Iris pigment epithelial cell (primary cell): Measurements from ENCODE around the gene ITGA2B.
A peak's percentile ranks its signal among the peaks of the same experiment; 100 is the strongest.
"Not testable (repeated sequence)": the region's sequence is repeated elsewhere in the genome, so short reads cannot be mapped to it uniquely, and the experiment has no call there.

Experiments used
- DNase-seq: peaks from one replicate; pipeline ENCODE4 v3.0.0-alpha.2; 2011; ENCODE audit warnings: low read depth

The ITGA2B gene

DNA sequence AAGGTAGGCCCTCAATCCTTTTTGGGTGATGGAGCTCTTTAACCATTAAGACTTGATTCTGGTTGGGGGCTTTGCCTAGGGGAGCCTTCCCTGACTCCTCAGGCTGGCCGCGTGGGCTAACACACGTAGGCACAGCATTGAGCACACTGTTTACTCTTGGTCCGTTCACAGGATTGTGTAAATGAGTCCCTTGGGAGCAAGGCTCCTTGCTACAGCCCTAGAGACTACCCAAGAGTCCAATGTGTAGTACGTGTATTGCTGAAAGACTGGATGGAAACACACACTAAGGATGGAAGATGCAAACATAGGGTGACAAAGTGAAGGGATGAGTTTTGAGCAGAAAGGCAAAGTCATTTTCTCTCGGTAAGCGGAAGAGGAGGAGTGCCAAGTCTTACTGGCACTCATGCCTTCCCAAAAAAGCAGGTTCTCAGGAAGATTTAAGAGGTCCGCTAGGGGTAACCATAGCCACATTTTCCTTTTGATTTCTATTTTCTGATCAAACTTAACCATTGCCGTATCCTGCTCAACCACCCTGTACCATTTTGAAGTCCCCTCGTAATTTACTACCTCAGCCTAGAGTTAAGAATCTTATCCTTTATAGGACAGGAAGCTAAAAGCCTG is 911 bp upstream of the ITGA2B start:
- DNase-seq = no peak

DNA sequence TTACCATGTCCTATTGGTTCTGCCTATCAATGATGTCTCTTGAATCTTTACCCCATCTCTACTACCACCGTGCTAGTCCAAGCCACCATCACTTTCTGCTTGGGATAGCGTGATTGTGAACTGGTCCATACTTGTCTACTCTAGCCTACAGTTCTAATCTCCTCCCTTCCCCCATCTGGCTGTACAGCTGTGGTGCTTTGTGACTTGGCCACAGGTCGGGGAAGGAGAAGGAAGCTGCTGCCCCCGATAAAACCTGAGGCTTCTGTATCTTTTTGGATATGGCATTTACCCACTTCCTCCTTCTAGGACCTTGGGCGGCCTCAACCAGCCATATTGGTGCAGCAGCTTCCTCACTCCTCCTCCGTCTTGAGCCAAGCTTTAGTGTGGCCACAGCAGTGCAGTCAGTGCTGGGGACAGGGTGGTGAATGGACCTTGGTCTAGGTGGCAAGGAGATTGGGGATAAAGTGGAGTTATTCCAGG is 314 bp upstream of the ITGA2B start:
- no peak for DNase-seq

DNA sequence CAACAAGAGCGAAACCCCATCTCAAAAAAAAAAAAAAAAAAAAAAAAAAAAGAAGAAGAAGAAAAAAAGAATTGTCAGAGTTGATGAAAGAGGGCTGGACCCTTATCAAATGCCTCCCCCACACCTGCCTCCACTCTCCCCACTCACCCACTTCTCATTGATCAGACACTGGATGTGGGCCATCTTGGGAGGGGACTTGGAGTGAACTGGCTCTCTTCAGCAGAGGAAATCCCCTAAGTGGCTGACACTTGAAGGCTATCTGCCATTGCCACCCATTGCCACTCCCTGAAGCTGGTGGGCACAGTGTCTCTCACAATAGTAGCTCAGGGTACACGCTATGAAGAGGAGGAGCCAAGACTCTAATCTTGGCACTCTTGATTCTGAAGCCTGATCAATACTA is 1.6 kb downstream of the ITGA2B start:
- no peak for DNase-seq

DNA sequence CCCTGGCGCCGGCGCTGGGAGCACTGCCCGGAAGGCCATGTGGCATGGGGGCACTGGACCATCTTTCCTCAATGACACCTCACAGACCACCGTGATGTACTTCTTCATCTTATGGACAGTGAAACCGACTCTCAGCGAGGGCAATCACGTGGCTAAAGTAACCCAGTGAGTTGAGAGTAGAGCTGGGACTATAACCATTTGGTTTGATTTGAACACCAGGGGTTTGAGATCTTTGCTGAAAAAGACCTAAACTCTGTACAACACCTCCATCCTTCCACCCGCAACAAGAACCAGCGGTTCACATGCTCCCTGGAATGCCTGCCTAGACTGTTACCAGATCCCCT is 3.3 kb downstream of the ITGA2B start:
- DNase-seq = no peak

DNA sequence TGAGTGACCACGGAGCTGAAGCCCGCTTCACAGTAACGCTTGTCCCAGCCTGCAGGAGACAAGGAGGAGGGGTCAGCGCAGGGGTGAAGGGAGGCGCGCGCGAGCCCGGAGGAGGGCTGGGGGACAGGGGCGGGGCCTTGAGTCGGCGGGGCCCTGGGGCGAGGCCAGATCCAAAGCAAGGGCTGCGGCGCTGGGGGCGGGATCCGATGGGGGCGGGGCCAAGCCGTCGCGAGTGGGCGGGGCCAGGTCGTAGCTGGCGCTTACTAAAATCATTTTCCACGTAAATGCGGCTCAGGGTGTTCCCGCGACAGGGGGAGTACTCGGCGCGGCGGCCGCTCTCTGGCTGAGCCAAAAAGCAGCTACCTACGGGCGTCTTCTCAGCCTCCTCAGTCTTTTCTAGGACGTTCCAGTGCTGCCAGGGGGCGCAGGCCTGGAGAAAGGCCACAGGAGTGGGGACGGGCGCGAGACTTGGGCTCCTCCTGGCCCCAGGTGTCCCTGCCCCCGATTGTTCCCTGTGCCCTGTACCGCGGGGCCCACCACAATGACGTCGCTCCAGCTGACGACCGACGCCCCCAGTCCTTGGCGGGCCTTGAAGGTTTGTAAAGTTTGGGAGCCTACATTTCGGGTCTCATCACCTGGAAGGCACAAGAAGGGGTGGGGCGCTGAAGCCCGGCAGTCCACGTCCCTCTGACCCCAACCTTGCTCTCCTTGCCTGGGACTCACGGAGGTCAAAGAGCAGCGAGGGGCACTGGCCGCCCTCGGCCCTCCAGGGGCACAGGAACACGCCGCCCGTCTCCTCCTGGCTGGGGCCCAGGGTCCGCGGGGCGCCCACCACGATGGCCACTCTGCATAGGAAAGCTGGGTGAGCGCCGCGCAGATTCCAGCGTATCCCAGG is 3.9 kb downstream of the ITGA2B start:
- DNase-seq = peak; percentile 55

DNA sequence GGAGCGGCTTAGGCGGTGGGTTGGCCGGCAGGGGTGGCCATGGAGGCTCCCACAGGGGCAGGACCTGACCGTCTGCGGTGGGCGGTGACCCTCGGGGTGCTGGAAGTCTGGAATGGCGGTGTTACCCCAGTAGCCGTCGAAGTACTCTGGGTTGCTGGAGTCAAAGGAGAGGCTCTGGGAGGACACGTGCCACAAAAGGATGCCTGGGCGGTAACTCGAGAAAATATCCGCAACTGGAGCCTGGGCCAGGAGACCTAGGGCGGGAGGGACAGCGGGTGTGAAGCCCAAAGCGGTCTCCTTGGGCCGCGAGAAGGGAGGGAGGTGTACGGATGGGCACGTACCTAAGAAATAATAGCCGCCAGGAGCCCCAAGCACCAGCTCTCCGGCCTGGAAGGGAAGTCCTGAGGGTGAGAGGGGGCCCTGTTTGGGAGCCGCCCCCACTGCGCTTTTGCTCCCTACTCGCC is 4.6 kb downstream of the ITGA2B start:
- no peak for DNase-seq

DNA sequence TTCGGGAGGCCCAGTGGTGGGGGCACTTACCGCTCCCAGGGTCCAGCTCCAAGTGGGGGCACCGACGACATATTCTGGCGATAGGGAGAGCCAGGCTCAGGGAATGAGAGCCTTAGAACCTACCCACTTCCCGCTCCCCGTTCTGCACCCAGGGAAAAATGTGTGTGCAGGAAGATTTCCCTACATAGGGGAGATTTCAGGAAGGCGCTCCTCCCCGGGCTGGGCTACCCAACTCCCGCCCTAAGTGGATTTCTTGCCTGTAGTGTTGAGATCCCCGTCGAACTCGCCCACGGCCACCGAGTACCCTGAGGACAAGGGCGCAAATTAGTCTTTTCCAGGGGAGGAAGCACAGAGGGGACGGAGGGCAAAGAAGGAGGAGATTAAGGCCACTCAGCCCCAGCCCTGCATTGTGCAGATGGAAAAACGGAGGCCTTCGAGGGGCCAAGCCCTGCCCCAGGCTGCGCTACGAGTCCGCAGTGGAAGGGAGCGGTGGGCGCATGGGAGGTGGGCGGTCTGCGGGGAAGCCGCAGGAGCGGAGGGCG is 5.1 kb downstream of the ITGA2B start:
- no peak for DNase-seq

DNA sequence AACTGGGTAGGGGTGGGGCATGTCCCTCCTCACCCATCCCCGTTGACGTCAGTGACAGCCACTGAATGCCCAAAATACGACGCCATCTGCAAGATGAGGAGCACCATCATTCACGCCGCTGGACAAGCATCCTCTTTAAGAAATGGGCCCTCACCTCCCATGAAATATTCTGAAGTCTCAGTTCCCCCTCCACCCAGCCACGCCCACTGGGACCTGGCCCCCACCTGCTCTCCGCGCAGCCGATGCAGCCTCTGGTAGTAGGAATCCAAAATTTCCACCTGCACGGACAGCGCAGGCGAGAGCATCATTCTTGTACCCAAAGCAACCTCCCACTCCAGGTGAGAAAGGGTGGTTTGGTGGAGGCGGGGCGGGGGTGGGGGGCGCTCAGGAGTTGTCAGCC is 5.6 kb downstream of the ITGA2B start:
- no peak for DNase-seq

DNA sequence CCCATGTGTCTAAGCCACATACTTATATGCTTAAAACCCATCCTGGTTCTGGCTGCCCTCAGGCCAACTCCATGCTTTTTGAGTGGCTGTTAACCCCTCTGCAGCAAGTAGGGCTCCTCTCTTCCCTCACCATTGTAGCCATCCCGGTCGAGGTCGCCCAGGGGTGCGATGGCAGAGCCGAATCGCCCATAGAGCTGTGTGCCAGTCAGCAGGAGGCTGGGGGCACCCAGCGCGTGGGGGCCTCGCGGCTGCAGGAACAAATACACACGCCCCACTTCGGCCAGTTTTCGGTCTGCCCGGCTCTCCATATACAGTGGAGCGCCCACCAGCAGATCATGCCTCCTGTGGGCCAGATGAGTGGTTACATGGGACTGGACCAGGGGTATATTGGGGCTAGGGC is 6.1 kb downstream of the ITGA2B start:
- DNase-seq = no peak

DNA sequence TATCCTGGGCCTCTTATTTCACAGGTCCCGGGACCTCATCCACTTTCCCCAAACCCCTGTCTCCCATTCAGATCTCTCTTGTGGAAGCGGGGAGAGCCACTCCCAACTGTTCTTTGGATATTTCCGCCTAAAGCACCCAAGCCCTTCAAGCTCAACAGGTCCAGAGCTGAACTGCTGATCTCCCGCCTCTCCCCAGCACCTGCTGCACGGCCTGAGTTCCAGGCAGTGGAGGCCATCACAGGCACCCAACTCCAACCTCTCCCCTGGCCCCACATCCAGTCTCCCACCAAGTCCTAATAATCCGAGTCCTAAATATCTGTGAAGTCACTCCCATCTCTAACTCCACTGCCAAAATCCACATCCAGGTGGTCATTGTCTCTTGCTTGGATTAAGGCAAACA is 6.5 kb downstream of the ITGA2B start:
- no peak for DNase-seq

DNA sequence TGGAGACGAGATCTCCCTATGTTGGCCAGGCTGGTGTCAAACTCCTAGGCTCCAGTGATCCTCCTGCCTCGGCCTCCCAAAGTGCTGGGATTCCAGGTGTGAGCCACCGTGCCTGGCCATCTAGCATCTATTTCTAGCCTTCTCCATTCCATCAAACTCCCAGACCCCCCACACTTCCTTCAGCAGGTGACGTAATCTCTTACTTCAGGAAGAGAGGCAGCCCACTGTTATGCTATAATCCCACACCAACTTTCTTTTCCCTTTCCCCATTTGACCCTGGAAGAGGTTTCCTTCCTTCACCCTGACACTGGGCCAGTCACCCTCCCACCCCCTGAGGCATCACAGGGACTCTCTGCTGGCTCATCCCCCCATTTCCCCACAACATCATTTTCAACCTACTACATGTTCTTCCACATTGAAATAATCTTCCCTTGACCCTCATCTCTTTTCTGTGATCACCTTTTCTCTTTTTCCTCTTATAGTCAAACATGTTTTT is 7.6 kb downstream of the ITGA2B start:
- no peak for DNase-seq

DNA sequence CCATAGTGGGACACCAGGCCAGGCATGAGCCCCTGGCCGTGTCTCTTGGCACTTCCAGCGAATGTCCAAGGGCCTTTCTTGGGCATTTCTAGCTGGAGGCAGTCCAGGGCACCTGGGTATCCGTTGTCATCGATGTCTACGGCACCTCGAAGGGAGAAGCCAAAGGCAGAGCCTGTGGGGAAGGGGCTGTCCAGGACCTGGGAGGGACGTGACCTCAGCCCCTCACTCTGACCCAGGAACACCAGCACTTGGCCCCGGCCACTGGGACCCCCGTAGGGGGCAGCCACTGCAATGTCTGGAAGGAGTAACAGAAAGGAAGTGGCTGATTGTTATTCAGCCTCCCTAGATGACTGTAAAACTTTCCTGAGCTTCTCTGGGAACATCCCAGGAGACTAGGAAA is 8.7 kb downstream of the ITGA2B start:
- DNase-seq = no peak

DNA sequence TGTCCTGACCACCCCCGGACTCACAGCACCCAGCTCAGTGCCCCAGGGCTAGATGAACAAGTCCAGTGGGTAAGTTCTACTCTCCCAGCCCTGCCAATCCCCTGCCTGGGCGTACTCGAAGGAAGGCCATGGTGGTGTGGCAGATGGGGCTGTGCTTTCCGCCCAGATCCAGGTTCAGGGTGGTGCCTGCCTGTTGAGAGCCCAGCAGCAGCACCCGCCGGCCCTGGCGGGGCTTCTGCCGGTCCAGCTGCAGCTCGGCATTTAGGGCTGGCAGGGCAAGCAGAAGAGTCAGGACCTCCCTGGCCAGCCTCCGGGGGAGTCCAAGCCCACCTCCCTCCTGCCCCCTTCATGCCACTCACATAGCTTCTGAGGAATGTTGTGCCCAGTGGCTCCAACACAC is 9.6 kb downstream of the ITGA2B start:
- no peak for DNase-seq

DNA sequence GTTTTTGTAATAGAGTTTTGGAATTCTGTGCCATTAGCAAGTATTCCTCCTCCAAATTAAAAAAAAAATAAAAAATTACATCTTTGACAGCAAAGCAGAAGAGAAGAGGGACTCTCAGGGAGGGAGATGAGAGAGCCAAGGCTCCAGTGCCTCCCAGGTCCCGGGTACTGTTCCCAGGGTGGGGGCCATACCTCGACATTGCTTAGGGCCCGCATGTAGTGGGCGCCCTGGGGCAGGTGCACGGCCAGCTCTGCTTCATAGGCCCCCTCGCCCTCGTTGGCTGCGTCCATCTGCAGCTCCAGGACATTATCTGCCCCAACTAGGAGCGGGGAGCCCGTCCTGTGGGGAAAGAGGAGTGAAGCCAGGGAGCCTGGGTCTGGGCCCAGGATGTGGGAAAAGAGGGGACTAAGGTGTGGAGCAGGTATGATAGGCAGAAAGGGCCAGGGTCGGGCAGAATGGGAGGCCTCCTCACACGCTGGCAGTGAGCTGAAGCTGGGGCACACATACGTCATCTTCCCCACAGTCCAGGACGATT is 11.2 kb downstream of the ITGA2B start:
- no peak for DNase-seq

DNA sequence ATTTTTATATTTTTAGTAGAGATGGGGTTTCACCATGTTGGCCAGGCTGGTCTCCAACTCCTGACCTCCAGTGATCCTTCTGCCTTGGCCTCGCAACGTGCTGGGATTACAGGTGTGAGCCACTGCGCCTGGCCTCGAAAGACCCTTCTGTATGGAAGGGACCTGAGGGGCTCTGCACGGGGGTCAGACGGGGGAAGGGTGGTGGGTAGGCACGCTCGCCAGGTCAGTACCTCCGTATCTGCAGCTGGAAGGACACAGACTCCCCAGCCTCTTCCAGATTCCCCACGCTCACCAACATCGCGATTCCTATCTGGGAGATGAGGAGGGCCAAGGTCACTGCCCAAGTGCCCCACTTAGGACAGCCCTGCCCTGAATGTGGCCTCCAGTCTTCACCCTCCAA is 12.7 kb downstream of the ITGA2B start:
- no peak for DNase-seq

DNA sequence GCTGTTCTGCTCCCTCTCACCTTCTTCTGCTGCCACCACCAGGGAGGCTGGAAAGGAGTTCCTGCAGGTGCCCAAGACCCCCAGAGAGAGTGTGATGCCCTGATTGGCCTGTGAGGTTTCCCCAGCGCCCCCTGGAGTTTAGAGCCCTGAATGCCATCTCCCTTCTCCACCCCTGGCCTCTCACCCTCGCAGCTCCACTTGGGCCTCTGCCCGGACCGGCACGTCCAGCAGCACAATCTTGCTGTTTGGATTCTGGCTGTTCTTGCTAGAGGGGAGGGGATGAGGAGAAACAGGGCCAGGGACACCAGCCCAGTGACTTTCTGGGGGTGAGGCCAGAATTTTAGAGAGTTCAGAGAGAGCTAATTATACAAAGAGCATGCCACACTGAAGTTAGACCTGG is 13.3 kb downstream of the ITGA2B start:
- DNase-seq = peak; percentile 19

DNA sequence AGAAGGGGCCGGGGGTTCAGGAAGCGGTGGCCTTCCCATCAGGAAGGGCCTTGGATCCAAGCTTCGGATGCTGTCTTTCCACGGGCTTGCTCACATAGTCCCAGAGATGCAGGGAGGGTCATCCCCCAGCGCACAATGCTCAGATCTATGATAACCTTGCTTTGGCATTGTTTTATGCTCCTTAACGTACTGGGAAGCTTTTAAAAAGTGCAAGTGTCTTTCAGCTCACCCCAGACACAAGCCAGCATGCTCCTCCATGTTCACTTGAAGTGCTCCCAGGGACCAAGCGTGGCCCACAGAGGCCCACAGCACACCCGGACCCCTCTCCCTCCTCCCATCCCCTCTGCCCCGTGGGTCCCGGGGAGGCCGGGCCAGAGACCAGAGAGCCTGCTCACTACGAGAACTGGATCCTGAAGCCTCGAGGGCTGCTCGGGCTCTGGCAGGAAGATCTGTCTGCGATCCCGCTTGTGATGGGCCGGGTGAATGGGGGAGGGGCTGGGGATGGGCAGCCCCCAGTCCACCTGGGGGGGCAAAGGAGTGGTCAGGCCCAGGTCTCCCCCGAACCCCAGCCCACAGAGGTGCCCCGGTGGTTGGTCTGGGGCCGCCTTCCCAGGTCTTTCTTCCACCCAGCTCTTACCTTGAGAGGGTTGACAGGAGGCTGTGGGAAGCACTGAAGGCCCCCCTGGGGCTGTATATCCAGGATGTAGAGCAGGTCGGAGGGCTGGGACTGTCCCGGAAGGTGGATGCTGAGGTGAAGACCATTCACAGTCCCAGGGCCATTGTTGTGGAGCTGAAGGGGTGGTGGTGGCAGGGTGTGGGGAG is 14.0 kb downstream of the ITGA2B start:
- DNase-seq = no peak

DNA sequence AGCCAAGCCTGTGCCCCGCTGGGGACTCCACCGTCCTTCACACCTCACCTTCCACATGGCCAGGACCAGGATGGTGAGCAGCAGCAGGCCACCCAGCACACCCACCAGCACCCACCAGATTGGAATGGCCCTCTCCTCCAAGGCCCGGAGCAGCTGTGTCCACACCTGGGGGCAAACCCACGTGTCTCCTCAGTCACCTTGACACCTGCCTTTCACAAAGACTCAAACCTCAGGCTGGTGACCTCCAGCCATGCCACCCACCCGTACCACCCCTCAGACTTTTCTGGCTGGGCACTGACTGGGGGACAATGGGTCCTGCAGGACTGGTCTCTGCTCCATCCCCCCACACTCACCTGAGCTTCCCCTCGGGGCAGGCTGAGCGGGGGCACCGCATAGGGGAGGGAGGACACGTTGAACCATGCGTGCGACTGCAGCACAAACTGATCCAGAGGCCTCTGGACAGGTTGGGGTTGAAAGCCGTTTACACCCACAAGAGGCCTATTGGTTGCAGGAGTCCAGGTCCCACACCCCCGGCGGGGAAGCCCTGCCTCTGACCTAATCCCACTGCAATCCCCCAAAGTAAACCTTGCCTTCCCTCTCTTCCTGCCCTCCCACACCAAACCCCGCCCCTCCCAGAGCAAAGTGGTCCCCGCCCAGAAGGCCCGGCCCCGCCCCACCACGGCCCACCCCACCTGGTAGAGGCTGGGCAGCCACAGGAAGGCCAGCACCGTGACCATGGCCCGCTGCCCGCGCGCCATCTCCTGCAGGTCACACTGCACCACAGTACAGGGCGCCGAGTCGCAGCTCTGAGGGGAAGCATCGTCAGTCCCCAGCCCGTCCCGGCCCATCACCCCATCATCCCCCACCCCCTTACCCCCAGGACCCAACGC is 14.9 kb downstream of the ITGA2B start:
- no peak for DNase-seq

DNA sequence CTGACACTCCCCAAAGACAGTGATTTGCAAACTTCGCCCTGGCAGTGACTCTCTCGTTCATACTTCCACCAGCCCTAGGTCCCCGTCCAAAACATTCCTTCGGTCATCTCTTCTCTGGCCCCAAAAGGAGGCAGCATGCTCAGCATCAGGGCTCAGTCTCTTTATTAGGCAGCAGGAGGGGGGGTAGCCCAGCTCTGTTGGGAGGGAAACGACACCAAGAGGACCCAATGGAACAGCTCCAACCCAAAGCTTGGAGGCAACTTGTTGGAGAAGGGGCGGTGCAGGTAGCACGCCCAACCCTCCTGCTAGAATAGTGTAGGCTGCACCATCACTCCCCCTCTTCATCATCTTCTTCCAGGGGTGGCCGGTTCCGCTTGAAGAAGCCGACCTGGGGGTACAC is 17.4 kb downstream of the ITGA2B start:
- DNase-seq = no peak

DNA sequence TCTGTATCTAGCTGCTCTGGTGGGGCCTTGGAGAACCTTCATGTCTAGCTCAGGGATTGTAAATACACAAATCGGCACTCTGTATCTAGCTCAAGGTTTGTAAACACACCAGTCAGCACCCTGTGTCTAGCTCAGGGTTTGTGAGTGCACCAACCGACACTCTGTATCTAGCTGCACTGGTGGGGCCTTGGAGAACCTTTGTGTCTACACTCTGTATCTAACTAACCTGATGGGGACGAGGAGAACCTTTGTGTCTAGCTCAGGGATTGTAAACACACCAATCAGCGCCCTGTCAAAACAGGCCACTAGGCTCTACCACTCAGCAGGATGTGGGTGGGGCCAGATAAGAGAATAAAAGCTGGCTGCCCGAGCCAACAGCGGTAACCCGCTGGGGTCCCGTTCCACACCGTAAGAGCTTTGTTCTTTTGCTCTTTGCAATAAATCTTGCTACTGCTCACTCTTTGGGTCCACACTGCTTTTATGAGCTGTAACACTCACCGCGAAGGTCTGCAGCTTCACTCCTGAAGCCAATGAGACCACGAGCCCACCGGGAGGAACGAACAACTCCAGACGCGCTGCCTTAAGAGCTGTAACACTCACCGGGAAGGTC is 19.9 kb downstream of the ITGA2B start:
- DNase-seq = not testable (repeated sequence)
